Psoas muscle (tissue), 8 donors: ENCODE measurements around the gene ITSN1. TPM values are rescaled to one million over a fixed set of nuclear protein-coding genes. Genes with fewer than 3 reads are reported as not detected.

Experiments used
- ATAC-seq, 4 donors: fragments of 200-7000 bp; cut with Tn5 transposase; one replicate each; pipeline ENCODE4 v1.9.1; 2020; ENCODE audit warnings: moderate library complexity in 3 of 4, mild to moderate bottlenecking in 2 of 4
- DNase-seq, 2 donors: peaks; one replicate each; pipeline ENCODE4 v3.0.0-alpha.2; 2020
- H3K27ac ChIP-seq: fragments of 200-600 bp; one replicate; pipeline ENCODE4 v1.8.0; 2022
- H3K27me3 ChIP-seq, 3 donors: fragments of 200-600 bp in 1 of 3; one replicate each; pipeline versions ENCODE4 v1.6.1 to v1.8.0; 2013 to 2022; ENCODE audit warnings: low read length in 2 of 3, mild to moderate bottlenecking in 2 of 3, moderate library complexity in 1 of 3; ENCODE audit not compliant: insufficient read depth in 3 of 3
- H3K36me3 ChIP-seq, 2 donors: fragments of 200-600 bp in 1 of 2; one replicate each; pipeline versions ENCODE4 v1.6.1 to v1.8.0; 2013 to 2022; ENCODE audit warnings: low read depth in 1 of 2, mild to moderate bottlenecking in 1 of 2, moderate library complexity in 1 of 2; ENCODE audit not compliant: insufficient read depth in 1 of 2
- H3K4me1 ChIP-seq: fragments of 200-600 bp; one replicate; pipeline ENCODE4 v1.8.0; 2022
- H3K4me3 ChIP-seq: fragments of 200-600 bp; one replicate; pipeline ENCODE4 v1.8.0; 2022; ENCODE audit warnings: mild to moderate bottlenecking
- H3K9me3 ChIP-seq: fragments of 200-600 bp; one replicate; pipeline ENCODE4 v1.8.0; 2022
- CTCF ChIP-seq: fragments of 200-600 bp; IDR thresholded peaks from one replicate; pipeline ENCODE4 v1.8.0; 2022; ENCODE audit warnings: antibody characterized with exemption
- WGBS, 3 donors: extraction: QIAGEN DNeasy Blood & Tissue Kit; methylation state at CpG; one replicate each; pipeline versions ENCODE4 v1.1.6 to v1.1.7; 2013; 5-methylcytosine and 5-hydroxymethylcytosine counted together
- intact Hi-C, 2 donors: fragments of 100-400 bp; cut with DNase I; formaldehyde crosslinking; loops; one replicate each; pipeline versions ENCODE4 v1.11.0 to v1.14.2; 2022
- polyA plus RNA-seq, 3 donors: library from polyadenylated mRNA; stranded (reverse); fragments of 200-250 nt; gene quantifications; one replicate each; pipeline ENCODE4 v1.2.3, GENCODE V29; 2013
- total RNA-seq, 4 donors: library from RNA; stranded (reverse); fragmentation: NEBNext Ultra II Directional in 2 of 4; extraction: Animal tissue kit (Norgen Biotek cat#: 25700) in 2 of 4; gene quantifications; one replicate each; pipeline versions ENCODE4 v1.2.1 to v1.2.4, GENCODE V29; 2021 to 2023
- donor health status: healthy with polysubstance abuse.
- donor health status: DM: no; HTN: no; CAD: no; lungs with moderate emphysema.
- donor health status: Bipolar disorder and iron deficiency.
- donor health status: healthy.
- donor health status: DM: yes; HTN: yes; CAD: no.
- donor health status: DM: no; HTN: no; CAD: no.
- donor health status: DM: no; HTN: no; CAD: no.
- donor health status: DM: yes; HTN: yes; CAD: no.

ITSN1 gene
- total and polyA plus RNA-seq, 7 donors = 9.3 to 43.8 (median 22.4) TPM

- Histone ChIP-seq H3K27me3 (no peaks in the 10 kb centered on the region), H3K4me3 (no peak overlapping the region), H3K9me3 (no peaks in the 10 kb centered on the region), H3K36me3 (no peaks in the 10 kb centered on the region), H3K27ac (no peak overlapping the region), H3K4me1 (no peaks in the 10 kb centered on the region)
- 58 to 68% (median 62%) methylated on average over 5 of the region's 5 CpGs for WGBS, 3 donors
- DNase-seq (no peak), ATAC-seq (peak in 2 of 4 donors; percentile 27 to 40)
- no peak for TF ChIP-seq CTCF
- intact Hi-C loops = loop anchor here in 1 of 2 donors (10.0 kb wide), 1 partner anchor 134 kb away; the partner anchor contains the start of genes MRPS6 and SLC5A3
Observed at GRCh38 chr21:33940881-33941245, 298.6 kb downstream of the ITSN1 start.

GRCh38 chr21:33942426-33942825 lies 300.1 kb downstream of the ITSN1 start:
- H3K4me1 ChIP-seq = peaks cover under 1% of the 10 kb centered on the region
- no peaks in the 10 kb centered on the region for H3K36me3 ChIP-seq
- H3K27ac ChIP-seq = no peak overlapping the region
- no peak overlapping the region for H3K4me3 ChIP-seq
- ATAC-seq = no peak
- no peak for TF ChIP-seq CTCF
- no peaks in the 10 kb centered on the region for H3K27me3 ChIP-seq
- intact Hi-C loops = loop anchor here in 1 of 2 donors (10.0 kb wide), 1 partner anchor 132 kb away; the partner anchor contains the start of genes MRPS6 and SLC5A3
- no peaks in the 10 kb centered on the region for H3K9me3 ChIP-seq
- no peak for DNase-seq

- Histone ChIP-seq H3K27ac (no peak overlapping the region), H3K9me3 (no peaks in the 10 kb centered on the region), H3K4me1 (peaks cover 8% of the 10 kb centered on the region), H3K27me3 (no peaks in the 10 kb centered on the region), H3K4me3 (no peak overlapping the region), H3K36me3 (no peaks in the 10 kb centered on the region)
- DNase-seq (no peak), ATAC-seq (no peak)
- intact Hi-C loops = loop anchor here in 1 of 2 donors (10.0 kb wide), 1 partner anchor 132 kb away; the partner anchor contains the start of genes MRPS6 and SLC5A3
- no peak for TF ChIP-seq CTCF
- WGBS, 3 donors = 73 to 86% (median 81%) methylated on average over 2 of the region's 2 CpGs
Observed at GRCh38 chr21:33943293-33943692, 301.0 kb downstream of the ITSN1 start.

- no peak overlapping the region for H3K4me3 ChIP-seq
- peaks cover 13% of the 10 kb centered on the region for H3K4me1 ChIP-seq
- no peak for TF ChIP-seq CTCF
- ATAC-seq (no peak), DNase-seq (no peak)
- WGBS, 3 donors = 89 to 96% (median 89%) methylated on average over 1 of the region's 1 CpG
- H3K36me3 ChIP-seq = no peaks in the 10 kb centered on the region
- H3K9me3 ChIP-seq = no peaks in the 10 kb centered on the region
- H3K27me3 ChIP-seq = no peaks in the 10 kb centered on the region
- H3K27ac ChIP-seq = no peak overlapping the region
- intact Hi-C loops = loop anchor here in 1 of 2 donors (10.0 kb wide), 1 partner anchor 131 kb away; the partner anchor contains the start of genes MRPS6 and SLC5A3
Observed at GRCh38 chr21:33944185-33944763, 302.0 kb downstream of the ITSN1 start.
